GM19099 (cell line): ENCODE results near the gene MAGEB1.

ENCODE experiments used
- POLR2A ChIP-seq: IDR thresholded peaks from 3 replicates; pipeline ENCODE4 v1.6.1; 2011; ENCODE audit warnings: low read depth; ENCODE audit not compliant: insufficient read length; ENCODE audit errors: extremely low read depth

The MAGEB1 gene

DNA sequence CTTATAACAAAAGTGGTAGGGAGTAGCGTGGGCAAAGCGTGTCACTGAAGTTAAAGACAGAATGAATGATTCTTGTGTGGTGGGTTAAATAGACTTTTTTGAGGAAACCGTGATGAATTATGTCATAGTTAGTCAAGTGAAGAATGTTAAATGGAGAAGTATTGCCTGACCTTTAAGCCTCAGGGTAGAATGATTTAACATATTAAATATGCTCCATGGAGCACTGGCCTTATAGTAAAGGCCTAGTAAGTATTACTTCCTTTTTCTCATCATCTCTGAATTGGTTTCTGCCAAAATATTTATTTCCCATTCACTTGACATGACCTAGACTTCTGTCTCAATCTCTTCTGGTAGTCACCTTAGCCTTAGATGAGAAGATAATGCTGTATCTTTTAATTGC, 23.7 kb downstream of the MAGEB1 start:
- TF ChIP-seq POLR2A = no peak

DNA sequence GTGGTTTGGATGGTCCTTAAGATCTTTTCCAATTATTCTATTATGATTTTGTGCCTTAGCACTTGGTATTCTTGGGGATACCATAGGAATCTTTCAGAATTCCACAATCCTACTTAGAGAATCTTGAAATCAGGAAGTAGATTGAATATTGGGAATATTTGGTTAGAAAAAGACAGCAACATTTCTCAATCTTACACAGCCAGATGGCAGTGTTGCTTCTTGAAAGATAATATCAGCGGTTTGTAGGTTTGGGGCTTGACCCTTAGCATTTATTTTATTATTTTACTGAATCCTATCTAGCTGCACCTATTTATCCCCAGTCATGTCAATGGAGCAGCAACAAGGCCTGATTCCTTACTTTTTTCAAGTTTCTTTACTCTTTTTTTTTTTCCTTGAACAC, 28.6 kb downstream of the MAGEB1 start:
- no peak for TF ChIP-seq POLR2A

DNA sequence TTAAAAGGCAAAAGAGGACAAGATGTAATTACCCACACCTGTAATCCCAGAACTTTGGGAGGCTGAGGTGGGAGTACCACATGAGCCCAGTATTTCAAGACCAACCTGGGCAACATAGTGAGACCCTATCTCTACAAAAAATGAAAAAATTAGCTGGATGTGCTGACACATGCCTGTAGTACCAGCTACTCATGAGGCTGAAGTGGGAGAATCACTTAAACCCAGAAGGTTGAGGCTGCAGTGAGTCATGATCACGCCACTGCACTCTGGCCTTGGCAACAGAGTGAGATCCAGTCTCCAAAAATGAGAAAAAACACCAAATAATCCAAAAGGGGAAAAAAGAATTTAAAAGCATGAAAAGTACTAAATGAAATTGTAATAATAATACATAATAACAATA, 31.4 kb downstream of the MAGEB1 start:
- no peak for TF ChIP-seq POLR2A

GRCh38 chrX:30280428-30280827, 33.5 kb downstream of the MAGEB1 start:
- no peak for TF ChIP-seq POLR2A

DNA sequence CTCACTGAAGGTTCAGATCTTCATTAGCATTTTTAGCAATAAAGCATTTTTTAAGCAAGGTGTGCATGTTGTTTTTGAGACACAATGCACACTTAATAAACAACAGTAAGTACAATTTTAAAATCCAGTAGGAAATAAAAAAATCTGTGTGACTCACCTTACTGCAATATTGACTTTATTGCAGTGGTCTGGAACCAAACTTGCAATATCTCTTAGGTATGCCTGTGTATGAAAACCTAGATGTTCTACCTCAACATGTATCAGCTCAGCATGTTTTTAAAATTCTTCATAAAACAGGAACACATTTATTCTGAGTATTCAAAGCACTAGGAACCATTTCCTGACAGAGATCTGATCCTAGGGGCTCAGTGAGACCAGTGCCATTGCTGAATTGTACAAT, 35.6 kb downstream of the MAGEB1 start:
- TF ChIP-seq POLR2A = no peak

DNA sequence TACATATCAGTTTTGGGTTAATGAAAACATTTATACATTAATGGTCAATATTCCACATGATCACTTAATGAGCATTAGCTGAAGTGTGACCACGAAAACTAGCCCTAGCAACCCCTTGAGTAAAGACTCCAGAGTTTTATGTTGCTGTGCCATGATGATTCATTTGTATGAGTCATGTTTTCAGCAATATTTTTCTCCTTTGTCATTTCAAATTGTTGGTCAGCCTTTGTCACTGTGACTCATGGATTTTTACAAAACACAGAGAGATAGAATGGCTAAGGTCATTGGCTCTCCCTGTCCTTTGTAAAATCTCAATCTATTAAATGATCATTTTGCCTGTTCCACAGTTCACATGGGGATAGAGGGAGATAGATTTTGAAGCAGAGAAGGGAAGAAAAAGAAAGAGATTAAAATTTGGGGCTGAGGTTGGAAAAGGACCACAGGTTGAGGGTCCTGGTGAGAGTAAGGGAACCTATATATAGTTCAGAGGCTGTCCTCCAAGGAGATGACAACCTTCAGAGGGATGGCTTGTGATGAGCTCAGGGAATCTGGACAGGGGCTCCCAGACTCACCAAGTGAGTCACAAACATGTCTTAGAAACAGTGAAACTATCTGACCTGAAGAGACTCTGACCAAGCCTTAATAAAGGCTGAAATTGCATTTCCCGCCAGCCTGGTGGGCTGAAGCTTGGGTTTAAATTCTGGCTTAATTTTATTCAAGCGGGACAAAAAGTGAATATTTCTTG, 36.7 kb downstream of the MAGEB1 start:
- no peak for TF ChIP-seq POLR2A

- no peak for TF ChIP-seq POLR2A
Measured at GRCh38 chrX:30296408-30297254, 49.7 kb downstream of the MAGEB1 start.

- TF ChIP-seq POLR2A = no peak
Measured at GRCh38 chrX:30301208-30301607, 54.3 kb downstream of the MAGEB1 start.
